Gastrocnemius medialis (tissue), 4 donors: Measurements from ENCODE around the gene NECAB3. TPM values are rescaled to one million over a fixed set of nuclear protein-coding genes. Genes with fewer than 3 reads are reported as not detected.
"Not testable (repeated sequence)": the region's sequence is repeated elsewhere in the genome, so short reads cannot be mapped to it uniquely, and the experiment has no call there.

Experiments used
- ATAC-seq, 2 donors: fragments of 150-250 bp; one replicate each; pipeline ENCODE4 v1.9.1; 2016
- DNase-seq, 2 donors: peaks; one replicate each; pipeline ENCODE4 v3.0.0-alpha.2; 2019
- H3K27ac ChIP-seq, 4 donors: fragments of 200-600 bp; sonication (generic); 1 replicate in 1 of 4; 2 replicates in 3 of 4; pipeline ENCODE4 v1.5.1; 2016 to 2018; ENCODE audit warnings: mild to moderate bottlenecking in 2 of 4, moderate library complexity in 1 of 4
- H3K27me3 ChIP-seq, 3 donors: fragments of 200-600 bp; sonication (generic) in 2 of 3; 1 replicate in 1 of 3; 2 replicates in 2 of 3; pipeline versions ENCODE4 v1.5.1 to v1.6.0; 2016 to 2019; ENCODE audit warnings: mild to moderate bottlenecking in 1 of 3, moderate library complexity in 1 of 3
- H3K36me3 ChIP-seq, 2 donors: fragments of 200-600 bp; sonication (generic) in 1 of 2; one replicate each; pipeline ENCODE4 v1.5.1; 2017 to 2018
- H3K4me1 ChIP-seq, 2 donors: fragments of 200-600 bp; sonication (generic) in 1 of 2; one replicate each; pipeline ENCODE4 v1.5.1; 2016 to 2017; ENCODE audit warnings: mild to moderate bottlenecking in 2 of 2
- H3K4me3 ChIP-seq, 4 donors: fragments of 200-600 bp; sonication (generic) in 3 of 4; 1 replicate in 1 of 4; 2 replicates in 3 of 4; pipeline ENCODE4 v1.5.1; 2016 to 2019; ENCODE audit warnings: mild to moderate bottlenecking in 2 of 4
- H3K9me3 ChIP-seq, 3 donors: fragments of 200-600 bp; sonication (generic) in 2 of 3; 1 replicate in 1 of 3; 2 replicates in 2 of 3; pipeline ENCODE4 v1.5.1; 2016 to 2019
- CTCF ChIP-seq, 5 experiments: fragments of 450-650 bp in 3 of 5; fragments of 200-600 bp in 2 of 5; sonication (generic) in 2 of 5; IDR thresholded peaks in 4 of 5; conservative IDR thresholded peaks in 1 of 5; 1 replicate in 4 of 5; 2 replicates in 1 of 5; pipeline ENCODE4 v1.5.1; 2016 to 2019; ENCODE audit warnings: antibody characterized with exemption in 5 of 5, mild to moderate bottlenecking in 3 of 5, moderate library complexity in 3 of 5
- POLR2A ChIP-seq, 2 donors: fragments of 450-650 bp; IDR thresholded peaks; one replicate each; pipeline ENCODE4 v1.6.1; 2017; ENCODE audit warnings: antibody characterized with exemption in 2 of 2, mild to moderate bottlenecking in 2 of 2, moderate library complexity in 2 of 2
- in situ Hi-C, 4 donors: fragments of 200-750 bp; cut with MboI; loops; one replicate each; pipeline versions ENCODE4 v1.15.0 to v1.8.0; 2017; ENCODE audit warnings: low sequenced_read_pairs in 4 of 4
- intact Hi-C: fragments of 100-400 bp; cut with DNase I; formaldehyde crosslinking; loops from one replicate; pipeline ENCODE4 v1.15.1; 2023; ENCODE audit warnings: low total_unique reads
- total RNA-seq, 4 donors: library from RNA; depleted of rRNA; stranded (reverse); fragments of >200 nt; gene quantifications; one replicate each; pipeline versions ENCODE4 v1.1.0 to v1.2.3, GENCODE V29; 2016

NECAB3 gene
- total RNA-seq, 4 donors from 2014 or later: 72.3 to 127 (median 107) TPM

- in situ Hi-C loops: no loop called here
- H3K27ac ChIP-seq: no peak overlapping the region
- no peak for TF ChIP-seq POLR2A (IDR thresholded peaks at IDR 0.05)
- TF ChIP-seq CTCF (IDR thresholded peaks at IDR 0.05 in 4 of 5, conservative IDR thresholded peaks at IDR 0.05 in 1 of 5): no peak
- intact Hi-C loops: no loop called here
- peaks cover 11 to 23% of the 10 kb centered on the region in 2 donors for H3K4me1 ChIP-seq
- no peak for DNase-seq
- no peaks in the 10 kb centered on the region for H3K9me3 ChIP-seq
- no peaks in the 10 kb centered on the region for H3K27me3 ChIP-seq
- H3K4me3 ChIP-seq: no peak overlapping the region
- H3K36me3 ChIP-seq: peaks cover 0 to 47% of the 10 kb centered on the region in 2 donors
- ATAC-seq: no peak
These were observed 29.7 kb downstream of the NECAB3 start for GRCh38 chr20:33644313-33645071.

GRCh38 chr20:33640287-33640686, 33.9 kb downstream of the NECAB3 start:
- no peak for DNase-seq
- no peak for ATAC-seq
- no peak for TF ChIP-seq POLR2A (IDR thresholded peaks at IDR 0.05)
- TF ChIP-seq CTCF (IDR thresholded peaks at IDR 0.05 in 4 of 5, conservative IDR thresholded peaks at IDR 0.05 in 1 of 5): no peak
- Histone ChIP-seq H3K4me1 (peaks cover 0 to 3% of the 10 kb centered on the region in 2 donors), H3K4me3 (no peak overlapping the region), H3K27me3 (no peaks in the 10 kb centered on the region), H3K9me3 (no peaks in the 10 kb centered on the region), H3K36me3 (peaks cover 0 to 58% of the 10 kb centered on the region in 2 donors), H3K27ac (no peak overlapping the region)
- in situ Hi-C loops (no loop called here), intact Hi-C loops (no loop called here)

- no peaks in the 10 kb centered on the region for H3K9me3 ChIP-seq
- in situ Hi-C loops (no loop called here), intact Hi-C loops (no loop called here)
- DNase-seq: no peak
- no peak overlapping the region for H3K27ac ChIP-seq
- no peak for TF ChIP-seq POLR2A (IDR thresholded peaks at IDR 0.05)
- no peak overlapping the region for H3K4me3 ChIP-seq
- no peak for ATAC-seq
- no peaks in the 10 kb centered on the region for H3K27me3 ChIP-seq
- peaks cover 0 to 36% of the 10 kb centered on the region in 2 donors for H3K36me3 ChIP-seq
- peaks cover 0 to 4% of the 10 kb centered on the region in 2 donors for H3K4me1 ChIP-seq
These were observed 37.5 kb downstream of the NECAB3 start for GRCh38 chr20:33636776-33637175.

GRCh38 chr20:33635341-33635740, 38.9 kb downstream of the NECAB3 start:
- Histone ChIP-seq H3K4me3 (no peak overlapping the region), H3K4me1 (peaks cover 0 to 4% of the 10 kb centered on the region in 2 donors), H3K9me3 (no peaks in the 10 kb centered on the region), H3K27me3 (no peaks in the 10 kb centered on the region), H3K36me3 (peaks cover 3 to 22% of the 10 kb centered on the region in 2 donors), H3K27ac (no peak overlapping the region)
- in situ Hi-C loops: no loop called here
- TF ChIP-seq POLR2A (IDR thresholded peaks at IDR 0.05) (no peak), CTCF (IDR thresholded peaks at IDR 0.05 in 4 of 5, conservative IDR thresholded peaks at IDR 0.05 in 1 of 5) (no peak)
- no peak for ATAC-seq
- intact Hi-C loops: no loop called here
- DNase-seq: no peak

- H3K9me3 ChIP-seq, intact Hi-C loops, H3K4me1 ChIP-seq, in situ Hi-C loops, H3K4me3 ChIP-seq, H3K27me3 ChIP-seq: not testable (repeated sequence)
- peak overlapping the region in 1 of 4 donors; percentile 39 for H3K27ac ChIP-seq
- ATAC-seq (peak in 1 of 2 donors; percentile 53), DNase-seq (peak in 1 of 2 donors; percentile 49)
- peaks cover 4 to 31% of the 10 kb centered on the region in 2 donors for H3K36me3 ChIP-seq
These were observed 42.3 kb downstream of the NECAB3 start for GRCh38 chr20:33631910-33632309.
